K562 (cell line): Measurements from ENCODE around the gene MAN1B1. TPM values are rescaled to one million over a fixed set of nuclear protein-coding genes. Genes with fewer than 3 reads are reported as not detected.

ENCODE experiments used
- polyA plus RNA-seq, 8 experiments: library from polyadenylated mRNA; depleted of rRNA in 4 of 8; stranded (reverse) in 5 of 8; unstranded in 3 of 8; fragments of >200 nt; fragmentation: Nextera tagmentation in 2 of 8; fragmentation: Illumina TruSeq in 1 of 8; extraction: Ambion mirVana in 2 of 8; extraction: Trizol in 1 of 8; gene quantifications; 2 replicates each; pipeline versions ENCODE4 v1.2.1 to v1.2.3, GENCODE V29; 2011 to 2014; ENCODE audit warnings: inconsistent platforms in 1 of 8, missing spikeins in 1 of 8
- total RNA-seq, 7 experiments: library from RNA; depleted of rRNA in 6 of 7; stranded (reverse); fragments of >200 nt in 6 of 7; fragmentation: Illumina TruSeq in 2 of 7; extraction: Trizol in 2 of 7; gene quantifications; 2 replicates each; pipeline versions ENCODE4 v1.2.1 to v1.2.3, GENCODE V29; 2011 to 2021; ENCODE audit warnings: low replicate concordance in 1 of 7
- TF ChIP-seq, protein P1 (sequence below): fragments of 200-600 bp; sonication (generic); IDR thresholded peaks from one replicate; pipeline ENCODE4 v1.6.1; 2012; ENCODE audit warnings: mild to moderate bottlenecking, low read depth, low read length, inconsistent platforms

MAN1B1 gene
- total and polyA plus RNA-seq, 9 of the 15 experiments (the other 6 are each of a cell fraction or from before 2014, with no cell fraction given), result 0.55 to 36.6 (median 27.3) TPM

DNA sequence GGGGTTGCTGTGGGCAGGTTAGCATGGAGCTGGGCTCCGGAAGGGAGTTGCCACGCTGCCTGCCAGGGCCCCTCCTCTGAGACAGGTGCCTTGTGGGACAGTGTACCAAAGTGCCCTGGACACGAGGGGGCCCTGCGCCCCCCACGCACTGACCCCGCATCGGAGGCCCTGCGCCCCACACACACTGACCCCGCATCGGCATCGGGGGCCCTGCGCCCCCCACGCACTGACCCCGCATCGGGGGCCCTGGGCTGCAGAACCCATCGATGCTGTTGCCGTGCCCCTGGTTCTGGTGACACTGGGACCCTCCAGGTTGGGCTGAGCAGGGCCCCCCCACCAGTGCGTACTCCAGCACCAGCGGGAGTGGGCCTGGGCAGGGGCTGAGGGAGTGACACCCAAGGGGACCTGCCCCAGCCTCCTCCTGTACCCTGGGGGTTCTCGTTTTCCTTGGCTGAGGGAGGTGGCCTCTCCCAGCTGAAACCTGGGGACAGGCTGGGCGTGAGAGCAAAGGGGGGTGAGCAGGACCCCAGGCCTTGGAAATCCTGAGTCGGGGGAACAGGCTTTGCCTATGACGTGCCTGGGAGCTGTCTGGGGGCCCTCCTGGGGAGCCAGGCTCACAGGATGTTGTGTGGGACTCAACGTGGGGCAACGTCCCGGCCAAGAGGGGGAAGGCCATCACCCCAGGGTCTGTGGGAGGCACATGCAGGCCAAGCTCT is 23.3 kb upstream of the MAN1B1 start (continued):
- TF ChIP-seq, protein P1, sequence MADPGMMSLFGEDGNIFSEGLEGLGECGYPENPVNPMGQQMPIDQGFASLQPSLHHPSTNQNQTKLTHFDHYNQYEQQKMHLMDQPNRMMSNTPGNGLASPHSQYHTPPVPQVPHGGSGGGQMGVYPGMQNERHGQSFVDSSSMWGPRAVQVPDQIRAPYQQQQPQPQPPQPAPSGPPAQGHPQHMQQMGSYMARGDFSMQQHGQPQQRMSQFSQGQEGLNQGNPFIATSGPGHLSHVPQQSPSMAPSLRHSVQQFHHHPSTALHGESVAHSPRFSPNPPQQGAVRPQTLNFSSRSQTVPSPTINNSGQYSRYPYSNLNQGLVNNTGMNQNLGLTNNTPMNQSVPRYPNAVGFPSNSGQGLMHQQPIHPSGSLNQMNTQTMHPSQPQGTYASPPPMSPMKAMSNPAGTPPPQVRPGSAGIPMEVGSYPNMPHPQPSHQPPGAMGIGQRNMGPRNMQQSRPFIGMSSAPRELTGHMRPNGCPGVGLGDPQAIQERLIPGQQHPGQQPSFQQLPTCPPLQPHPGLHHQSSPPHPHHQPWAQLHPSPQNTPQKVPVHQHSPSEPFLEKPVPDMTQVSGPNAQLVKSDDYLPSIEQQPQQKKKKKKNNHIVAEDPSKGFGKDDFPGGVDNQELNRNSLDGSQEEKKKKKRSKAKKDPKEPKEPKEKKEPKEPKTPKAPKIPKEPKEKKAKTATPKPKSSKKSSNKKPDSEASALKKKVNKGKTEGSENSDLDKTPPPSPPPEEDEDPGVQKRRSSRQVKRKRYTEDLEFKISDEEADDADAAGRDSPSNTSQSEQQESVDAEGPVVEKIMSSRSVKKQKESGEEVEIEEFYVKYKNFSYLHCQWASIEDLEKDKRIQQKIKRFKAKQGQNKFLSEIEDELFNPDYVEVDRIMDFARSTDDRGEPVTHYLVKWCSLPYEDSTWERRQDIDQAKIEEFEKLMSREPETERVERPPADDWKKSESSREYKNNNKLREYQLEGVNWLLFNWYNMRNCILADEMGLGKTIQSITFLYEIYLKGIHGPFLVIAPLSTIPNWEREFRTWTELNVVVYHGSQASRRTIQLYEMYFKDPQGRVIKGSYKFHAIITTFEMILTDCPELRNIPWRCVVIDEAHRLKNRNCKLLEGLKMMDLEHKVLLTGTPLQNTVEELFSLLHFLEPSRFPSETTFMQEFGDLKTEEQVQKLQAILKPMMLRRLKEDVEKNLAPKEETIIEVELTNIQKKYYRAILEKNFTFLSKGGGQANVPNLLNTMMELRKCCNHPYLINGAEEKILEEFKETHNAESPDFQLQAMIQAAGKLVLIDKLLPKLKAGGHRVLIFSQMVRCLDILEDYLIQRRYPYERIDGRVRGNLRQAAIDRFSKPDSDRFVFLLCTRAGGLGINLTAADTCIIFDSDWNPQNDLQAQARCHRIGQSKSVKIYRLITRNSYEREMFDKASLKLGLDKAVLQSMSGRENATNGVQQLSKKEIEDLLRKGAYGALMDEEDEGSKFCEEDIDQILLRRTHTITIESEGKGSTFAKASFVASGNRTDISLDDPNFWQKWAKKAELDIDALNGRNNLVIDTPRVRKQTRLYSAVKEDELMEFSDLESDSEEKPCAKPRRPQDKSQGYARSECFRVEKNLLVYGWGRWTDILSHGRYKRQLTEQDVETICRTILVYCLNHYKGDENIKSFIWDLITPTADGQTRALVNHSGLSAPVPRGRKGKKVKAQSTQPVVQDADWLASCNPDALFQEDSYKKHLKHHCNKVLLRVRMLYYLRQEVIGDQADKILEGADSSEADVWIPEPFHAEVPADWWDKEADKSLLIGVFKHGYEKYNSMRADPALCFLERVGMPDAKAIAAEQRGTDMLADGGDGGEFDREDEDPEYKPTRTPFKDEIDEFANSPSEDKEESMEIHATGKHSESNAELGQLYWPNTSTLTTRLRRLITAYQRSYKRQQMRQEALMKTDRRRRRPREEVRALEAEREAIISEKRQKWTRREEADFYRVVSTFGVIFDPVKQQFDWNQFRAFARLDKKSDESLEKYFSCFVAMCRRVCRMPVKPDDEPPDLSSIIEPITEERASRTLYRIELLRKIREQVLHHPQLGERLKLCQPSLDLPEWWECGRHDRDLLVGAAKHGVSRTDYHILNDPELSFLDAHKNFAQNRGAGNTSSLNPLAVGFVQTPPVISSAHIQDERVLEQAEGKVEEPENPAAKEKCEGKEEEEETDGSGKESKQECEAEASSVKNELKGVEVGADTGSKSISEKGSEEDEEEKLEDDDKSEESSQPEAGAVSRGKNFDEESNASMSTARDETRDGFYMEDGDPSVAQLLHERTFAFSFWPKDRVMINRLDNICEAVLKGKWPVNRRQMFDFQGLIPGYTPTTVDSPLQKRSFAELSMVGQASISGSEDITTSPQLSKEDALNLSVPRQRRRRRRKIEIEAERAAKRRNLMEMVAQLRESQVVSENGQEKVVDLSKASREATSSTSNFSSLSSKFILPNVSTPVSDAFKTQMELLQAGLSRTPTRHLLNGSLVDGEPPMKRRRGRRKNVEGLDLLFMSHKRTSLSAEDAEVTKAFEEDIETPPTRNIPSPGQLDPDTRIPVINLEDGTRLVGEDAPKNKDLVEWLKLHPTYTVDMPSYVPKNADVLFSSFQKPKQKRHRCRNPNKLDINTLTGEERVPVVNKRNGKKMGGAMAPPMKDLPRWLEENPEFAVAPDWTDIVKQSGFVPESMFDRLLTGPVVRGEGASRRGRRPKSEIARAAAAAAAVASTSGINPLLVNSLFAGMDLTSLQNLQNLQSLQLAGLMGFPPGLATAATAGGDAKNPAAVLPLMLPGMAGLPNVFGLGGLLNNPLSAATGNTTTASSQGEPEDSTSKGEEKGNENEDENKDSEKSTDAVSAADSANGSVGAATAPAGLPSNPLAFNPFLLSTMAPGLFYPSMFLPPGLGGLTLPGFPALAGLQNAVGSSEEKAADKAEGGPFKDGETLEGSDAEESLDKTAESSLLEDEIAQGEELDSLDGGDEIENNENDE, result no peak
